GM23338 (cell line): ENCODE data around the gene SGSM1. TPM values are rescaled to one million over a fixed set of nuclear protein-coding genes. Genes with fewer than 3 reads are reported as not detected.

Experiments used
- ATAC-seq: fragments of 200-7000 bp; cut with Tn5 transposase; 3 replicates; pipeline ENCODE4 v1.9.1; 2020
- DNase-seq: peaks from one replicate; pipeline ENCODE4 v3.0.0-alpha.2; 2015; ENCODE audit warnings: low spot score
- H2AFZ ChIP-seq: fragments of 200-600 bp; sonication (generic); 2 replicates; pipeline ENCODE4 v1.8.0; 2016; ENCODE audit warnings: antibody characterized with exemption, mild to moderate bottlenecking, moderate library complexity
- H3F3A ChIP-seq: fragments of 200-600 bp; sonication (generic); replicated peaks from 2 replicates; pipeline ENCODE4 v1.8.0; 2017; ENCODE audit warnings: antibody characterized with exemption, mixed run types, low read depth
- H3K27ac ChIP-seq: fragments of 200-600 bp; sonication (generic); 2 replicates; pipeline ENCODE4 v1.6.1; 2016; ENCODE audit warnings: low read depth
- H3K27me3 ChIP-seq: fragments of 200-600 bp; sonication (generic); 2 replicates; pipeline ENCODE4 v1.8.0; 2016; ENCODE audit warnings: mild to moderate bottlenecking, mixed run types, moderate library complexity; ENCODE audit not compliant: insufficient read depth
- H3K36me3 ChIP-seq: fragments of 200-600 bp; sonication (generic); 2 replicates; pipeline ENCODE4 v1.8.0; 2016; ENCODE audit warnings: mild to moderate bottlenecking; ENCODE audit not compliant: insufficient read depth
- H3K4me1 ChIP-seq: fragments of 200-600 bp; sonication (generic); 2 replicates; pipeline ENCODE4 v1.8.0; 2016; ENCODE audit warnings: mild to moderate bottlenecking, moderate library complexity; ENCODE audit not compliant: insufficient read depth
- H3K4me2 ChIP-seq: fragments of 200-600 bp; sonication (generic); 2 replicates; pipeline ENCODE4 v1.7.1; 2017; ENCODE audit warnings: mixed run types
- H3K4me3 ChIP-seq: fragments of 200-600 bp; sonication (generic); 2 replicates; pipeline ENCODE4 v1.6.1; 2016; ENCODE audit warnings: mixed run types
- H3K79me2 ChIP-seq: fragments of 200-600 bp; sonication (generic); replicated peaks from 2 replicates; pipeline ENCODE4 v1.8.0; 2017; ENCODE audit warnings: mild to moderate bottlenecking; ENCODE audit not compliant: insufficient read depth
- H3K9me2 ChIP-seq: fragments of 200-600 bp; sonication (generic); 2 replicates; pipeline ENCODE4 v1.8.0; 2017; ENCODE audit not compliant: insufficient read depth
- H4K20me1 ChIP-seq: fragments of 200-600 bp; sonication (generic); replicated peaks from 2 replicates; pipeline ENCODE4 v1.8.0; 2017; ENCODE audit warnings: mild to moderate bottlenecking; ENCODE audit not compliant: insufficient read depth
- H3K27ac Mint-ChIP-seq: 2 replicates; pipeline ENCODE4 v1.8.0; 2020; ENCODE audit warnings: inconsistent platforms, mild to moderate bottlenecking, moderate library complexity, mixed read lengths
- H3K27me3 Mint-ChIP-seq: 3 replicates; pipeline ENCODE4 v1.8.0; 2022; ENCODE audit warnings: low read depth, mild to moderate bottlenecking, moderate library complexity, mixed read lengths, inconsistent platforms; ENCODE audit not compliant: insufficient read depth, poor library complexity
- H3K36me3 Mint-ChIP-seq: 3 replicates; pipeline ENCODE4 v1.8.0; 2021; ENCODE audit warnings: low read depth, mild to moderate bottlenecking, inconsistent platforms, moderate library complexity, mixed read lengths
- H3K4me1 Mint-ChIP-seq: 3 replicates; pipeline ENCODE4 v1.8.0; 2020; ENCODE audit warnings: mild to moderate bottlenecking, inconsistent platforms, mixed read lengths
- H3K4me3 Mint-ChIP-seq: 3 replicates; pipeline ENCODE4 v1.8.0; 2021; ENCODE audit warnings: moderate library complexity, mild to moderate bottlenecking, inconsistent platforms, mixed read lengths
- H3K9me3 Mint-ChIP-seq: 3 replicates; pipeline ENCODE4 v1.8.0; 2020; ENCODE audit warnings: moderate library complexity, mild to moderate bottlenecking, inconsistent platforms, mixed read lengths
- EZH2 ChIP-seq: fragments of 200-600 bp; sonication (generic); IDR thresholded peaks from one replicate; pipeline ENCODE4 v1.8.0; 2017; ENCODE audit warnings: antibody characterized with exemption, mild to moderate bottlenecking, low read depth; ENCODE audit not compliant: unreplicated experiment
- EZH2phosphoT487 ChIP-seq: fragments of 200-600 bp; sonication (generic); IDR thresholded peaks from one replicate; pipeline ENCODE4 v1.8.1; 2018; ENCODE audit warnings: antibody characterized with exemption; ENCODE audit not compliant: unreplicated experiment
- NANOG ChIP-seq: IDR thresholded peaks from 2 replicates; pipeline ENCODE4 v1.6.1; 2016; ENCODE audit warnings: antibody characterized with exemption, borderline replicate concordance
- STAT1 ChIP-seq: IDR thresholded peaks from one replicate; pipeline ENCODE4 v1.6.1; 2016; ENCODE audit warnings: antibody characterized with exemption; ENCODE audit not compliant: unreplicated experiment
- ZNF114 ChIP-seq: fragments of 250-450 bp; sonication (Bioruptor Pico); IDR thresholded peaks from 2 replicates; pipeline ENCODE4 v1.5.0; 2020; ENCODE audit warnings: mild to moderate bottlenecking, moderate library complexity
- ZNF331 ChIP-seq: fragments of 250-450 bp; sonication (Bioruptor Pico); IDR thresholded peaks from 2 replicates; pipeline ENCODE4 v1.5.0; 2020; ENCODE audit warnings: low read depth, mild to moderate bottlenecking, moderate library complexity
- polyA plus RNA-seq: library from polyadenylated mRNA; unstranded; fragments of >200 nt; fragmentation: Nextera tagmentation; extraction: Ambion mirVana; gene quantifications from 2 replicates; pipeline ENCODE4 v1.2.1, GENCODE V29; 2016
- total RNA-seq: library from RNA; depleted of rRNA; stranded (reverse); fragments of >200 nt; shearing (Covaris generic); gene quantifications from 2 replicates; pipeline ENCODE4 v1.2.3, GENCODE V29; 2014
- TF ChIP-seq, protein P1 (sequence below): IDR thresholded peaks from one replicate; pipeline ENCODE4 v1.6.1; 2018; ENCODE audit warnings: antibody characterized with exemption; ENCODE audit not compliant: unreplicated experiment
- TF ChIP-seq, protein P2 (sequence below), 2 experiments: fragments of 200-600 bp in 1 of 2; sonication (generic) in 1 of 2; conservative IDR thresholded peaks; 2 replicates each; pipeline versions ENCODE4 v1.5.1 to v1.6.1; 2016 to 2017; ENCODE audit warnings: antibody characterized with exemption in 2 of 2, low read depth in 2 of 2, mild to moderate bottlenecking in 2 of 2, moderate library complexity in 1 of 2

Gene SGSM1
- total and polyA plus RNA-seq, 2 experiments from 2014 or later = 4.7 to 5.4 TPM

DNA sequence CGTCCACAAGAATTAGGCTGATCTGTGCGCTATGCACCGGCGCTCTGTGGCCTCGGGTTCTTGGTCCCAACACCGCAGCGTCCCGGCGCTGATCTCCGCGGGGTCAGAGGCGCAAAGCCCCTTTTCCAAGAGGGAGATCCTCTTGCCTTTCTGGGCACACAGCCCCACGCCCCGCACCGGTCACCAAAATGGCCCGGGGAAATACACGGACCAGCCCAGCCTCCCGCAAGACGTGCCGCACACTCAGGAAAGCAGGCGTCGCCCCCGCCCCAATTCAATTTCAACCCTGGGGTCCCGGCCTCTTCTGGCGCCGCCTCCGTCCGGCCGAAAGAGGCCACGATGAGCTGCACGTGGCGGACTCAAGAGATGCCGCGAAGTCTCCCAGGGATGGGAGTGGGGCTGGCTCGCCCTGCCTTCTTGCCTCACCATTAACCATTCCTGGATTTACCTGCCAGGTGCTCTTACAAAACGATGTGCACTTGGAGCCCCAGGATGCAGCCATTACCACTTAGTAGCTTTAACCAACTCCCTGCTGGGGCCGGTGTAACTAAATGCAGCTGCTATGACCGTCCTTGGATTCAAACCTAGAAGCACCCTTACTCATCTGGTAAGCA lies 42.0 kb upstream of the SGSM1 start (continued):
- no peak for TF ChIP-seq ZNF331 (CRISPR knock-in tag)
- TF ChIP-seq, protein P1, sequence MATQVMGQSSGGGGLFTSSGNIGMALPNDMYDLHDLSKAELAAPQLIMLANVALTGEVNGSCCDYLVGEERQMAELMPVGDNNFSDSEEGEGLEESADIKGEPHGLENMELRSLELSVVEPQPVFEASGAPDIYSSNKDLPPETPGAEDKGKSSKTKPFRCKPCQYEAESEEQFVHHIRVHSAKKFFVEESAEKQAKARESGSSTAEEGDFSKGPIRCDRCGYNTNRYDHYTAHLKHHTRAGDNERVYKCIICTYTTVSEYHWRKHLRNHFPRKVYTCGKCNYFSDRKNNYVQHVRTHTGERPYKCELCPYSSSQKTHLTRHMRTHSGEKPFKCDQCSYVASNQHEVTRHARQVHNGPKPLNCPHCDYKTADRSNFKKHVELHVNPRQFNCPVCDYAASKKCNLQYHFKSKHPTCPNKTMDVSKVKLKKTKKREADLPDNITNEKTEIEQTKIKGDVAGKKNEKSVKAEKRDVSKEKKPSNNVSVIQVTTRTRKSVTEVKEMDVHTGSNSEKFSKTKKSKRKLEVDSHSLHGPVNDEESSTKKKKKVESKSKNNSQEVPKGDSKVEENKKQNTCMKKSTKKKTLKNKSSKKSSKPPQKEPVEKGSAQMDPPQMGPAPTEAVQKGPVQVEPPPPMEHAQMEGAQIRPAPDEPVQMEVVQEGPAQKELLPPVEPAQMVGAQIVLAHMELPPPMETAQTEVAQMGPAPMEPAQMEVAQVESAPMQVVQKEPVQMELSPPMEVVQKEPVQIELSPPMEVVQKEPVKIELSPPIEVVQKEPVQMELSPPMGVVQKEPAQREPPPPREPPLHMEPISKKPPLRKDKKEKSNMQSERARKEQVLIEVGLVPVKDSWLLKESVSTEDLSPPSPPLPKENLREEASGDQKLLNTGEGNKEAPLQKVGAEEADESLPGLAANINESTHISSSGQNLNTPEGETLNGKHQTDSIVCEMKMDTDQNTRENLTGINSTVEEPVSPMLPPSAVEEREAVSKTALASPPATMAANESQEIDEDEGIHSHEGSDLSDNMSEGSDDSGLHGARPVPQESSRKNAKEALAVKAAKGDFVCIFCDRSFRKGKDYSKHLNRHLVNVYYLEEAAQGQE = no peak
- no peak for TF ChIP-seq STAT1
- no peak for TF ChIP-seq NANOG

DNA sequence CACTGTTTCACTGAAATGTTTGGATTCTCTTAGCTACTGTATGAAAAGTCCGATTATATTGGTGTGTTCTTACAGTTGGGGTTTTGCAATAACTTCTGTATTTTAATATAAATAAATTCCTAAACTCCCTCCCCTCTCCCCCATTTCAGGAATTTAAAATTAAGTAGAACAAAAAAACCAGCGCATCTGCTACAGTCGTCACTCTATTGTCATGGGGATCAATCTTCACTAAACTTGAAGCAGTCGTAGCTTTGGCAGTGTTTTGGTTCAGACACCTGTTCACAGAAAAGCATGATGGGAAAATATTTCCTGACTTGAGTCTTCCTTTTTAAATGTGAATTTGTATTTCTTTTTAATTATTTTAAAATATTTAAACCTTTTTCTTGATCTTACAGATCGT lies 40.8 kb upstream of the SGSM1 start:
- no peak overlapping the region for H2AFZ ChIP-seq
- Mint-ChIP-seq H3K4me1 (peaks cover 9% of the 10 kb centered on the region), H3K4me3 (no peak overlapping the region), H3K36me3 (no peaks in the 10 kb centered on the region), H3K9me3 (no peaks in the 10 kb centered on the region), H3K27me3 (peaks cover 1% of the 10 kb centered on the region), H3K27ac (no peak overlapping the region)
- no peak overlapping the region for H3K4me2 ChIP-seq
- no peaks in the 10 kb centered on the region for H3K36me3 ChIP-seq
- no peaks in the 10 kb centered on the region for H3K79me2 ChIP-seq
- H3F3A ChIP-seq = no peaks in the 10 kb centered on the region
- TF ChIP-seq STAT1 = no peak
- no peak for TF ChIP-seq ZNF114 (CRISPR knock-in tag)
- no peaks in the 10 kb centered on the region for H4K20me1 ChIP-seq
- peaks cover 9% of the 10 kb centered on the region for H3K4me1 ChIP-seq
- H3K4me3 ChIP-seq = no peak overlapping the region
- ATAC-seq = no peak
- no peak for DNase-seq
- H3K27me3 ChIP-seq = no peaks in the 10 kb centered on the region
- no peaks in the 10 kb centered on the region for H3K9me2 ChIP-seq
- H3K27ac ChIP-seq = no peak overlapping the region

DNA sequence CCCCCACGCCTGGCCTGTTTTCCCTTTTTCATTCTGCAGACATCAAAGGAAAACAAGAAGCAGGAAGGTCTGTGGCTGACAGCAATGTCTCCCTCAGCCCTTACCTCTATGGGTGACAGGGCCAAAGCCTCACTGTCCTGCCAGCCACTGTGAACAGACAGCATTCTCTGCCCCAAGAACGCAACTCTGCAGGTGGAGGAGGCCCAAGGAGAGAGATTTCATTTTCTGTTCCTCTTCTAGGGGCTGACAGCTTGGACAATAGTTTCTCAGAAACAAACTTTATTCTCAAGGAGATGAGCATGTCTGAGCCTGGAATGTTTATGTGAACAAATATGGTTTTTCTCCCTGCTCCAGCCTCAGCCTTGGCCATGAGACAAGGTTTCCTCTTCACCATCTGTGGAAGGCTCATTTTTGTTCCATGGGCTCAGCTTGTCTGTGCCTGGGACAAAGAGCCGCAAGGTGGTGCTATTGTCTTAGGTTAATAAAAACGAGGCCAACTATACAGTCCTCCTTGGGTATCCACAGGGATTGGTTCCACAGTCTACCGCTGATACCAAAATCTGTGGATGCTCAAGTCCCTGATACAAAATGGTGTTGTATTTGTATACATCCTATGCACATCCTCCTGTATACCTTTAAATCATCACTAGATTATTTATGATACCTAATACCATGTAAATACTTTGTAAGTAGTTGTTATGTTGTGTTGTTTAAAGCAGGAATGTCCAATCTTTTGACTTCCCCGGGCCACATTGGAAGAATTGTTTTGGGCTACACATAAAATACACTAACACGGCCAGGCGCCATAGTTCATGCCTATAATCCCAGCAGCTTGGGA lies 37.3 kb upstream of the SGSM1 start:
- no peak overlapping the region for H3K4me3 ChIP-seq
- H3K27me3 ChIP-seq = no peaks in the 10 kb centered on the region
- H2AFZ ChIP-seq = 0 out of 2 replicates have a peak overlapping the region, but pooled peaks have one; percentile 33
- H3K27ac ChIP-seq = no peak overlapping the region
- Mint-ChIP-seq H3K27me3 (peaks cover 3% of the 10 kb centered on the region), H3K27ac (no peak overlapping the region), H3K4me1 (peaks cover 12% of the 10 kb centered on the region), H3K9me3 (no peaks in the 10 kb centered on the region), H3K36me3 (no peaks in the 10 kb centered on the region), H3K4me3 (no peak overlapping the region)
- no peaks in the 10 kb centered on the region for H3K79me2 ChIP-seq
- H3F3A ChIP-seq = no peaks in the 10 kb centered on the region
- no peaks in the 10 kb centered on the region for H3K9me2 ChIP-seq
- no peak for TF ChIP-seq NANOG
- TF ChIP-seq EZH2phosphoT487 = no peak
- no peak for TF ChIP-seq ZNF331 (CRISPR knock-in tag)
- TF ChIP-seq, protein P2, sequence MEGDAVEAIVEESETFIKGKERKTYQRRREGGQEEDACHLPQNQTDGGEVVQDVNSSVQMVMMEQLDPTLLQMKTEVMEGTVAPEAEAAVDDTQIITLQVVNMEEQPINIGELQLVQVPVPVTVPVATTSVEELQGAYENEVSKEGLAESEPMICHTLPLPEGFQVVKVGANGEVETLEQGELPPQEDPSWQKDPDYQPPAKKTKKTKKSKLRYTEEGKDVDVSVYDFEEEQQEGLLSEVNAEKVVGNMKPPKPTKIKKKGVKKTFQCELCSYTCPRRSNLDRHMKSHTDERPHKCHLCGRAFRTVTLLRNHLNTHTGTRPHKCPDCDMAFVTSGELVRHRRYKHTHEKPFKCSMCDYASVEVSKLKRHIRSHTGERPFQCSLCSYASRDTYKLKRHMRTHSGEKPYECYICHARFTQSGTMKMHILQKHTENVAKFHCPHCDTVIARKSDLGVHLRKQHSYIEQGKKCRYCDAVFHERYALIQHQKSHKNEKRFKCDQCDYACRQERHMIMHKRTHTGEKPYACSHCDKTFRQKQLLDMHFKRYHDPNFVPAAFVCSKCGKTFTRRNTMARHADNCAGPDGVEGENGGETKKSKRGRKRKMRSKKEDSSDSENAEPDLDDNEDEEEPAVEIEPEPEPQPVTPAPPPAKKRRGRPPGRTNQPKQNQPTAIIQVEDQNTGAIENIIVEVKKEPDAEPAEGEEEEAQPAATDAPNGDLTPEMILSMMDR (conservative IDR thresholded peaks at IDR 0.05; ENCODE audit: low read depth in 2 of 2) = peak; percentile 78
- TF ChIP-seq STAT1 = no peak
- TF ChIP-seq EZH2 = no peak
- DNase-seq (peak; percentile 86), ATAC-seq (peak; percentile 77)
- no peaks in the 10 kb centered on the region for H4K20me1 ChIP-seq
- 0 out of 2 replicates have a peak, but pooled peaks cover 6% of the 10 kb centered on the region for H3K4me1 ChIP-seq
- H3K4me2 ChIP-seq = no peak overlapping the region
- H3K36me3 ChIP-seq = no peaks in the 10 kb centered on the region
